GM21576 (cell line): Measurements from ENCODE around the gene CEP68.
"Not testable (repeated sequence)": the region's sequence is repeated elsewhere in the genome, so short reads cannot be mapped to it uniquely, and the experiment has no call there.

Experiments used
- ATAC-seq: cut with Tn5 transposase; IDR thresholded peaks from one replicate; pipeline ENCODE4 v1.9.1; 2021; ENCODE audit warnings: mild to moderate bottlenecking, moderate library complexity; ENCODE audit not compliant: unreplicated experiment

Gene CEP68

GRCh38 chr2:65129286-65129825, 73.1 kb downstream of the CEP68 start:
- ATAC-seq = no peak

- peak; percentile 95 for ATAC-seq
Measured at GRCh38 chr2:65129826-65130663, 73.8 kb downstream of the CEP68 start, which contains the start of gene RAB1A. TSS of gene RAB1A (minus strand) at chr2:65130106. CDS start at chr2:65129915, 191 bp downstream.

GRCh38 chr2:65130664-65131175, 74.5 kb downstream of the CEP68 start:
- ATAC-seq = peak; percentile 30

GRCh38 chr2:65132930-65133329, 76.7 kb downstream of the CEP68 start:
- ATAC-seq = not testable (repeated sequence)

- ATAC-seq = no peak
Measured at GRCh38 chr2:65133626-65134025, 77.4 kb downstream of the CEP68 start.

DNA sequence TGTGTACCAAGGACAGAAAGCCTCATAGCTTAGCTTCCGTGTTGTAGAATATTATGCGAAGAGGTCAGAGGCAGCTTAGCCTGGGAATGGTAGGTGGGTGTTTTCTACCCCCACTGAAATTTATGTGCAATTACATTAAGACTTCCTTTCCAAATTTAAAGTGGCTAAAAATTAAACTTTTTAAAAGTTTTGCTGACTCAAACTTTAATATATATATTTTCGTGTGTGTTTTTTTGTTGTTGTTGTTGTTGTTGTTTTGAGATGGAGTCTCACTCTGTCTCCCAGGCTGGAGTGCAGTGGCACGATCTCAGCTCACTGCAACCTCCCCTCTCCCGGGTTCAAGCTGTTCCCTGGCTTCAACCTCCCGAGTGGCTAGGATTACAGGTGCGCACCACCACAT, 77.9 kb downstream of the CEP68 start:
- ATAC-seq = no peak

- no peak for ATAC-seq
Measured at GRCh38 chr2:65136253-65136652, 80.0 kb downstream of the CEP68 start.
